ENCODE measurements around the gene CCR4.

GRCh38 chr3:33003308-33003707 lies 51.9 kb downstream of the CCR4 start:
- TF ChIP-seq EZH2 (IDR thresholded peaks at IDR 0.05; ENCODE audit: borderline replicate concordance) (no peak), CTCF (IDR thresholded peaks at IDR 0.05; ENCODE audit: poor library complexity) (no peak)
